Measurements from ENCODE around the gene KRT36.

The KRT36 gene

DNA sequence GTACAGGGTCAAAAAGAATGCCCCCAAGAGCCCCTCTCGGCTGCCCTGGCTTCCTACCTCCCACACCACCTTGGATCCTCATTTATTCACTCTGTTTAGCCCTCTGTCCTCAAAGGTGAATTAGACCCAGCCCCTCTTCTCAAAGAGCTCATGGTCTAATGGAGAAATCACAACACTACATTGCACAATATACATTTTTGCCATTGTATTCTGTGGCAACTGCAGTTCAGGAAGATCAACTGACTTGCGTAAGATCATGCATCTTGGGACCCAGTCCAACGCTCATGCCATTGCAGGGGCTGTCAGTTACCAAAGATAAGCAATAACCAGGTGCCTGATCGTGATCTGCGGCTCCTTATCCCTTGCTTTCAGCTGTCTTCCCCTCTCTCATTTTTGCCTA, 50.3 kb downstream of the KRT36 start:
- no peak for DNase-seq (ENCODE audit: low read depth in 2 of 2)

DNA sequence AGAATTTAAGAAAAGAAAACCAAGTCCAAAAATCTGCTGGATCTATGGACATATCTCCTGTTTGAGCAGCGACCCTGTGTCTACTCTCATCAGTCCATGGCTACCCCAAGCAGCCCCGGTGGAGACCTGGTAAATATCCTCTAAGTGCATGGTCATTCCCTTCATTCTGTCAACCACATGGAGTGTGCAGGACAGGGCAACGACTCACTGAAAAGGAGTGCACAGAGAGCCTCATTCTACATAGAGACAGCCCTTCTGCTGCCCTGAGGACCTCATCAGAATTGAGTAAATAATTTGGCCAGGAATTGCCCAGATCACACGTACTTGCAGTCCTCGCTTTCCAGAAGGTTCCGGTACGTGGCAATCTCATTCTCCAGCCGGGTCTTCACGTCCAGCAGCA, 51.9 kb downstream of the KRT36 start:
- DNase-seq (ENCODE audit: low read depth in 2 of 2) = no peak

- DNase-seq (ENCODE audit: low read depth in 2 of 2) = no peak
Observed at GRCh38 chr17:41437254-41437653, 52.5 kb downstream of the KRT36 start.
